ENCODE measurements around the gene TCHHL1.
A peak's percentile ranks its signal among the peaks of the same experiment; 100 is the strongest.

GRCh38 chr1:152036267-152037216 lies 52.3 kb downstream of the TCHHL1 start, which contains the start of gene S100A11:
- TF ChIP-seq CTCF (IDR thresholded peaks at IDR 0.05) (no peak), POLR2A (IDR thresholded peaks at IDR 0.05) (peak; percentile 21 to 94)

Measured in heart left ventricle (tissue), 13 donors.